ENCODE data around the gene SETDB1.
A peak's percentile ranks its signal among the peaks of the same experiment; 100 is the strongest.

The SETDB1 gene

DNA sequence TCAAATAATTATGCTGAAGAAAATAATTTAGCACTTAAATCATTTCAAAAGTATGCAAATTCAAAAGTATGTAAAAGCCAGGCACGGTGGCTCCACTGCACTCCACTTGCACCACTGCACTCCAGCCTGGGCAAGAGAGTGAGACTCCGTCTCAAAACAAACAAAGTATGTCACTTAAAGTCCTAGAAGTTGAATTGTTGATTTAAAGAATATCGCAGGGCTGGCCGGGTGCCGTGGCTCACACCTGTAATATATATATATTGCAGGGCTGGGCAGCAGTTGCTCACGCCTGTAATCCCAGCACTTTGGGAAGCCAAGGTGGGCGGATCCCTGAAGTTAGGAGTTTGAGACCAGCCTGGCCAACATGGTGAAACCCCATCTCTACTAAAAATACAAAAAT, 8.8 kb upstream of the SETDB1 start:
- H3K27me3 ChIP-seq (ENCODE audit: insufficient read depth, low read length, poor library complexity, severe bottlenecking) = no peaks in the 10 kb centered on the region
- H3K9me3 ChIP-seq (ENCODE audit: insufficient read depth, low read depth, low read length) = no peaks in the 10 kb centered on the region
- H3K4me3 ChIP-seq (ENCODE audit: low read length, poor library complexity, severe bottlenecking) = no peak overlapping the region
- H3K36me3 ChIP-seq (ENCODE audit: insufficient read depth, low read length) = no peaks in the 10 kb centered on the region
- H3K4me1 ChIP-seq (ENCODE audit: insufficient read depth, low read length, poor library complexity, severe bottlenecking) = peaks cover 3% of the 10 kb centered on the region
- no peak overlapping the region for H3K9ac ChIP-seq (ENCODE audit: low read depth, low read length, poor library complexity, severe bottlenecking)
- H3K79me2 ChIP-seq (ENCODE audit: insufficient read depth, low read length) = no peaks in the 10 kb centered on the region
- no peaks in the 10 kb centered on the region for H4K20me1 ChIP-seq (ENCODE audit: insufficient read depth, low read length, poor library complexity, severe bottlenecking)
- no peaks in the 10 kb centered on the region for H3K9me2 ChIP-seq (replicated peaks; ENCODE audit: low read depth, low read length)
- H3F3A ChIP-seq (ENCODE audit: low read depth) = no peaks in the 10 kb centered on the region
- H3K4me2 ChIP-seq (ENCODE audit: low read depth, low read length, poor library complexity, severe bottlenecking) = no peak overlapping the region
- H2AFZ ChIP-seq (ENCODE audit: low read length) = no peak overlapping the region
- TF ChIP-seq EZH2phosphoT487 (IDR thresholded peaks at IDR 0.05; ENCODE audit: borderline replicate concordance) (no peak), CTCF (conservative IDR thresholded peaks at IDR 0.05; ENCODE audit: low read length) (no peak)

GRCh38 chr1:150922519-150922975, 3.6 kb upstream of the SETDB1 start:
- no peak overlapping the region for H3K4me3 ChIP-seq (ENCODE audit: low read length, poor library complexity, severe bottlenecking)
- no peaks in the 10 kb centered on the region for H4K20me1 ChIP-seq (ENCODE audit: insufficient read depth, low read length, poor library complexity, severe bottlenecking)

DNA sequence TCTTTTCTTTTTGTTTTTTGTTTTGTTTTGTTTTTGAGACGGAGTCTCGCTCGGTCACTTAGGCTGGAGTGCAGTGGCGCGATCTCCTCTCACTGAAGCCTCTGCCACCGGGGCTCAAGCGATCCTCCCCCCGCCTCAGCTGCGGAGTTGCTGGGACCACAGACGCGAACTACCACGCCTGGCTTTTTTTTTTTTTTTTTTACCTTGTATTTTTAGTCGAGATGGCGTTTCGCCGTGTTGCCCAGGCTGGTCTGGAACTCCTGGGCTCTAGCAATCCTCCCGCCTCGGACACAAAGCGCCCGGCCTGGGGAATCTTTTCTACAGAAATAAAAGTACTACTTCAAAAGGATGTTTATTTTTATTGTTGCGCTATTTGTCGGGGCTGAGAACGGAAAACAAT, 1.1 kb upstream of the SETDB1 start:
- TF ChIP-seq CTCF (conservative IDR thresholded peaks at IDR 0.05; ENCODE audit: low read length) (no peak), EZH2phosphoT487 (IDR thresholded peaks at IDR 0.05; ENCODE audit: borderline replicate concordance) (no peak)

More at GRCh38 chr1:150922519-150922975, 3.6 kb upstream of the SETDB1 start:
- H2AFZ ChIP-seq (ENCODE audit: low read length) = peak overlapping the region; percentile 84
- H3F3A ChIP-seq (ENCODE audit: low read depth) = no peaks in the 10 kb centered on the region
- H3K9me3 ChIP-seq (ENCODE audit: insufficient read depth, low read depth, low read length) = no peaks in the 10 kb centered on the region
- H3K4me2 ChIP-seq (ENCODE audit: low read depth, low read length, poor library complexity, severe bottlenecking) = peak overlapping the region; percentile 20
- no peaks in the 10 kb centered on the region for H3K9me2 ChIP-seq (replicated peaks; ENCODE audit: low read depth, low read length)
- H3K36me3 ChIP-seq (ENCODE audit: insufficient read depth, low read length) = no peaks in the 10 kb centered on the region
- H3K4me1 ChIP-seq (ENCODE audit: insufficient read depth, low read length, poor library complexity, severe bottlenecking) = peaks cover 13% of the 10 kb centered on the region
- no peaks in the 10 kb centered on the region for H3K27me3 ChIP-seq (ENCODE audit: insufficient read depth, low read length, poor library complexity, severe bottlenecking)
- no peak overlapping the region for H3K9ac ChIP-seq (ENCODE audit: low read depth, low read length, poor library complexity, severe bottlenecking)
- TF ChIP-seq CTCF (conservative IDR thresholded peaks at IDR 0.05; ENCODE audit: low read length) (peak; percentile 92), EZH2phosphoT487 (IDR thresholded peaks at IDR 0.05; ENCODE audit: borderline replicate concordance) (no peak)
- peaks cover 13% of the 10 kb centered on the region for H3K79me2 ChIP-seq (ENCODE audit: insufficient read depth, low read length)

More for the DNA sequence above, 1.1 kb upstream of the SETDB1 start:
- Histone ChIP-seq H3K9me3 (ENCODE audit: insufficient read depth, low read depth, low read length) (no peaks in the 10 kb centered on the region), H3K4me2 (ENCODE audit: low read depth, low read length, poor library complexity, severe bottlenecking) (no peak overlapping the region), H3K36me3 (ENCODE audit: insufficient read depth, low read length) (peaks cover 7% of the 10 kb centered on the region), H3K79me2 (ENCODE audit: insufficient read depth, low read length) (peaks cover 33% of the 10 kb centered on the region), H3K9ac (ENCODE audit: low read depth, low read length, poor library complexity, severe bottlenecking) (no peak overlapping the region), H3K9me2 (replicated peaks; ENCODE audit: low read depth, low read length) (no peaks in the 10 kb centered on the region), H3K4me3 (ENCODE audit: low read length, poor library complexity, severe bottlenecking) (peak overlapping the region; percentile 92), H2AFZ (ENCODE audit: low read length) (no peak overlapping the region), H3F3A (ENCODE audit: low read depth) (no peaks in the 10 kb centered on the region), H4K20me1 (ENCODE audit: insufficient read depth, low read length, poor library complexity, severe bottlenecking) (no peaks in the 10 kb centered on the region), H3K27me3 (ENCODE audit: insufficient read depth, low read length, poor library complexity, severe bottlenecking) (no peaks in the 10 kb centered on the region), H3K4me1 (ENCODE audit: insufficient read depth, low read length, poor library complexity, severe bottlenecking) (peaks cover 16% of the 10 kb centered on the region)

All from Loucy (cell line).